Renal pelvis (tissue), 4 donors: ENCODE results near the gene INO80B. TPM values are rescaled to one million over a fixed set of nuclear protein-coding genes. Genes with fewer than 3 reads are reported as not detected.
"Not testable (repeated sequence)": the region's sequence is repeated elsewhere in the genome, so short reads cannot be mapped to it uniquely, and the experiment has no call there.

Experiments used
- DNase-seq: peaks from one replicate; pipeline ENCODE4 v3.0.0-alpha.2; 2013
- polyA plus RNA-seq, 3 donors: library from polyadenylated mRNA; unstranded; fragments of 120-200 nt; gene quantifications; one replicate each; pipeline ENCODE4 v1.2.1, GENCODE V29; 2013; ENCODE audit not compliant: insufficient read length in 3 of 3

The INO80B gene
- polyA plus RNA-seq, 3 donors: 26.5 to 38.9 (median 28.7) TPM

DNA sequence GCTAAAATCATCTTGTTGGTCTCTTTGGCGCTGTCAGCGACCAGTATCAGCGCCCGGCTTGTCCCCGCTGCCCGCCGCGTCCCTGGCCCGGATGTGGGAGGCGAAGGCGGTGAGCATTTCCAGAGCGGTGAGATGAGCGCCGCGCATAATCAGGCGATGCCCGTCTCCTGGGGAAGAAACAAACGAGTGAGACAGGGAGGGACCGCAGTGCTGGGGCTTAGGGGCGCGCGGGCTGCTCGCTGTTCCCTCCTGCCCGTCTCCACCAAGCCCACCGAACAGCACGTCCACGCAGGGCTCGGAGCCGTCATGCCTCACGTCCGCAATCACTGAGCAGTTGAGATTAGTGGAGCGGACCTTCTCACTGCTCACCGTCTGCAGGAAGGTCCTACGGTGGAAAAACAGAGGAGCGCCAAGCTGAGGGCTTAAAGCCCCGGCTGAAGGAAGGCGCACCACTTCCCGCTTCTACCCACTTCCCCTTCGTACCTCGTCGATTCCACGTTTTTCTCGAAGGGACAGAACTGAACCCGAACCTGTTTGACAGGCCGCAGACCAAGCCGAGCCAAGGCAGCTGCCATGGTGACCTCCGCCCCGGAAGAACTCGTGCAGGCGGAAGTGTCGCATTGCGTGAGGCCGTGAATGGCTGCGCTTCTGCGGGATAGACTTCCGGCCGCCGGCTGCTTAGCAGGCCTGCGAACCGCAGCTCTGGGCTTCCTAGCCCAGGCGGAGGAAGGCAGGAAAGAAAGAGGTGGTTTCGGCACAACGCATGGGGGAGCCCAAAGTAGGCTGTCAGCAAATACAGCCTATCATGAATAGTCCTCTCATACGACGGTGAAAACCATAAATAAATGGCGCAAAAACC, 17.4 kb downstream of the INO80B start, which contains the start of gene MRPL53:
MRPL53 (minus strand) TSS at position 595 of the 859 bp plus-strand sequence; CDS start at position 575, 20 bp downstream.
- DNase-seq: peak; percentile 94

DNA sequence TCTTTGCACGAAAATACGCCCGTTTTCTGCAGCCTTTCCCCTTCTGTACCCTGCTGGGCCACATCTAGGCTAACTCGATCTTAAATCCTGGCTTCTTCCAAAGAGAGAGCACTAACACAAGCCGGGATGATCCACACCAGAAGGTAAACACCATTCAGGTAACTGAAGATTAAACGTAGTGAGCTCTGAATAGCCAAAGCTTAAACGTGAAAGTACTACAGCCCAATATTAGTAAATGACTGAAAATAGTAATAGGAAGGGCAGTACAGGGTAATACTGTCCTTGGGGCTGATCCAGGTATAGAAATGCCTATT, 18.0 kb downstream of the INO80B start:
- DNase-seq: no peak

DNA sequence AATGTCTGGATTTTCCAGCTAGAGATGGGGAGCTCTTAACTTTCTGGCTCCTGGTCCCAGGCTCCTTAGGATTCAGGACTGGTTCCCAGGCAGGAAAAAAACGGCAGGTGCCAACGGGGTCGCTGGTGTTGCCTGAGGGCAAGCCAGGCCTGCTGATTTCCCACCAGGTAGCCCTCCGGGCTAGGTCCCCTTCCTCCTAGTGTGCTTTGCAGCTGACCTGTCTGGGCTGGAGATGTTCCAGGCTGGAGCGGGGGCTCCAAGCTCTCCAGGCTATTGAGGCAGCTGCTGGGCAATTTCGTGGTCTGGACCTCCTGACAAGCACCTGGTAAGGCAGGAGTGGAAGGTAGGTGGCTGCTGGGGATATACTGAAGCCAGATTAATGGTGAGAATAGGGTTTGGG, 19.6 kb downstream of the INO80B start:
- no peak for DNase-seq

DNA sequence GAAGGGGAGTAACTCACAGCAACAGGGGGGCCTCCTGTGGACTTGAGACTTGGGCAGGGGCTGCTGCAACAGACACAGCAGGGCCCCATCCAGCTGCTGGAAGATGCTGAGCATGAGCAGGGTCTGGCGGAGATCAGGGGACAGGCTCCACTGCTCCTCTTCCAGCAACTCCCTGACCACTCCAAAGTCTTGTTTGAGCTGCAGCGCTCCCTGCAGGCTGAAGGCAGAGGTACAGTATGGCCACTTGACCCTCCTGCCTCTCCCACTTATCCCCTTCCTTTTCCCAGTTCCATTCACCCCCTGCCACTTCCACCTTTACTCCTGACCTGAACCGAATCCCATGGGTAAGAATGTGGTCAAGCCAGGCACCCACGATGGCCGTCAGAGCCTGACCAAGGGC, 20.0 kb downstream of the INO80B start:
- DNase-seq: no peak

DNA sequence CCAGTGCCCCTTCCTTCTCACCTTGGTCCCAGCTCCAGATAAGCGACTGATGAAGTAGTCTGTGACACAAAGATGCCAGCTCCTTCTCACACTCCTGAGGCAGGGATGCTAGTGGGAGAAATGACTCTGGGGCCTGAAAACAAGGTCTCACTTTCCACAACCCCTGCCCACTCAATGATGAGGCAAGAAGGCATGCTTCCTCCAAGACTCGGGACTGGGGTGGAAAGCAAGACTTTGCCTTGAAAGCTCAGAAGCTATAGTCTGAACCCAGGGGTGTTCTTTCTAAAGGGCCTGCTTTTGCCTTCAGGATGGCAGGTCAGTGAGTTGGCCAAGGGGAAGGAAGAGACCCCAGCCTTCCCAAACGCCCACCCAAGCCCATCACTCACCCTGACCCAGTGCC, 26.5 kb downstream of the INO80B start:
- no peak for DNase-seq

DNA sequence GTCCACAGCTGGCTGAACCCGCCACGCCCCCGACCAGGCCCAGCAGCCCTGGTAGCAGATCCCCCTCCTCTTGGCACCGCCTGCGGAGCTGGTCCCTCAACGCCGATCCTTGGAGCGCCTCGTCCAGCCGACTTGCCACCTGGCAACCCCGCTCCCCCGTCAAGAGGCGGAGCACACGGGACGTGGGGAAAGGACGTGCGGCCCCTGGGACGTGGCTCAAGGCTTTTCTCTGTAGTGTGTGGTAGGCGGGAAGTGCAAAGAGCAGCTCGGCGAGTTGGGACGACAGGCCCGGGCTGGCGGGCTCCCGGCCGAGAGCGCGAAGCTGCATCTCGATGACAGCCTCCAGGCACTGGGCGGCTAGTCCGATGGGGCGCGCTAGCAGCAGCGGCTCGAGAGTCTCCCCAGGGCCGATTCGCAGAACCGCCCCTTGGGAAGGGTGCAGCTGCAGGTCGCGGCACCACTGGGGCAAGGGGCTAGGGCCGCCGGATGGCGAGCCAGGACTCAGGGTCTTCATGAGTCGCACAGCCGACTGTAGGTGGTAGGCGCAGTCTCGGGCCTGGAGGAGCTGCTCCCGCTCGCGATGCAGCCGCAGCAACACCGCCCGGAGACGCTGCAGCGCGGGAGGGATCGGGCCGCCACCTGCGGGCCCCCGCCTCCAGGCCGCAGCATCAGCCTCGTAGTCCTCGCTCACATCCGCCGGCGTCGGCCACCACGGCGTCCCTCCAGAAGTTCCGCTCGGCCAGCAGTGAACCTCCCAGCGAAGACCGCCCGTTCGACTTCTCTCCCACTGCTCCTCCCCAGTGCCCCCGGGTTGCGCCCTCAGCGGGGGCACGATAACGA, 27.3 kb downstream of the INO80B start:
- no peak for DNase-seq

DNA sequence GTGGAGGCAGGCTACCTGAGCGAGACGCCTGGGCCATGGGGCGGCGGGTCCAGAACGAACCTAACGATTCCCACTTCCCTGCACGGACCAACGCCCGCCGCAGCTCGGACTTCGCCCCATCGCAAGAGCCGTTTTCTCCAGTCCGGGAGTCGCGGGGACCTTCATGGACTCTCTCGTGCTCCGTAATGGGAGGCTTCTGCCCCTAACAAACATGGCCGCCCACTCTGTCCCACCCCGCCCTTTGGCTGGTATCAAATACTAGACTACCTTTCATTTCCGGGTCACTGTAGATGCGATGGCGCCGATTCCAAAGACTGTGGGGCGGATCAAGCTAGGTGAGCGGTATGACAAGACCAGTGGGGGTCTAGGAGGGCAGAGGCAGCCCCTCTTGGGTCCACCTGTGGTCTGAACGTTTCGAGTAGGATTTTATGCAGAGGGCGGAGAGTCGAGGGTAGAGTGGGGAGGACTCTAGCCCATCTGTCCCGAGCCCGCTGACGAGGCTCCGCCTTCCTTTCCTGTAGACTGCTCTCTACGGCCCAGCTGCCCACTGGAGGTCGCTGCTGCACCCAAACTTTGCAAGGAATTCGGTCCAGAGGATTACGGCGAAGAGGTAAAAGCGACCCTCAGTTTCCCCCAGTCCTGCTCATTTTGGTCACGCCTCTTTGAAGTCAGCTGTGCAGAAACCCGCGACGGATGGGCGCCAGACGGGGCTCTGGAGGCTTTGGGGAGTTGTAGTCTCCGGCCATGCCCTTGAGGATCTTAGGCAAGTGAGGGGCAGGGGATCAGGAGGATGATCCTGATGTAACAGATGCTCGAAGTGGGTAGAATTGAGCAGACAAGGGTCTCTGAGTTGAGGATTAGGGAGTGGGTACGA, 28.2 kb downstream of the INO80B start, which contains the start of the genes CCDC142 and TTC31:
CCDC142 (minus strand) TSS at position 198 of the 874 bp plus-strand sequence; CDS start at position 37, 161 bp downstream.
TTC31 (plus strand) TSS at position 281 of the 874 bp plus-strand sequence; CDS start at position 296, 15 bp downstream.
- peak; percentile 97 for DNase-seq

DNA sequence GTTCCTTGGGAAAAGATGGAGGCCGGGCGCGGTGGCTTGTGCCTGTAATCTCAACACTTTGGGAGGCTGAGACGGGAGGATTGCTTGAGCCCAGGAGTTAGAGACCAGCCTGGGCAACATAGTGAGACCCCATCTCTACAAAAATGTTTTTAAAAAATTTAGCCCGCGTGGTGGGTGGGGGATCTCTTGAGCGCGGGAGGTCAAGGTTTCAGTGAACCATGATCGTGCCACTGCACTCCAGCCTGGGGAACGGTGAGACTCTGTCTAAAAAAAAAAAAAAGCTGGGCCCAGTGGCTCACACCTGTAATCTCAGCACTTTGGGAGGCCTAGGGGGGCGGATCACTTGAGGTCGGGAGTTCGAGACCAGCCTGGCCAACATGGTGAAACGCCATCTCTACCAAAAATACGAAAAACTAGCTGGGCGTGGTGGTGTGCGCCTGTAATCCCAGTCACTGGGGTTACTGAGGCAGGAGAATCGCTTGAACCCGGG, 28.8 kb downstream of the INO80B start:
- DNase-seq: not testable (repeated sequence)

DNA sequence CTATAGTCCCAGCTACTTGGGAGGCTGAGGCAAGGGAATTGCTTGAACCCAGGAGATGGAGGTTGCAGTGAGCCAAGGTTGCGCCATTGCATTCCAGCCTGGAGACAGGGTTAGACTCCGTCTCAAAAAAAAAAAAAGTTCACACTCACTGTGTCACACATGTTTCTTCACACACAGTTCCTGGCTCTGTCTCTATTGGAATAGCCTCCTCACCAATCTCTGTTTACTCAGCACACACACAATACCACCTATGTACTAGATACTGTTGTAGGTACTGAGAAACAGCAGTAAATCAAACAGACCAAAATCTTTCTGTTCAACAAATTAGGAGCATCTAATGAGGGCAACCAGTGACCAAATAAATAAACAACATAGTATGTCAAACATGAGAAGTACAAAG, 31.3 kb downstream of the INO80B start:
- DNase-seq: no peak

DNA sequence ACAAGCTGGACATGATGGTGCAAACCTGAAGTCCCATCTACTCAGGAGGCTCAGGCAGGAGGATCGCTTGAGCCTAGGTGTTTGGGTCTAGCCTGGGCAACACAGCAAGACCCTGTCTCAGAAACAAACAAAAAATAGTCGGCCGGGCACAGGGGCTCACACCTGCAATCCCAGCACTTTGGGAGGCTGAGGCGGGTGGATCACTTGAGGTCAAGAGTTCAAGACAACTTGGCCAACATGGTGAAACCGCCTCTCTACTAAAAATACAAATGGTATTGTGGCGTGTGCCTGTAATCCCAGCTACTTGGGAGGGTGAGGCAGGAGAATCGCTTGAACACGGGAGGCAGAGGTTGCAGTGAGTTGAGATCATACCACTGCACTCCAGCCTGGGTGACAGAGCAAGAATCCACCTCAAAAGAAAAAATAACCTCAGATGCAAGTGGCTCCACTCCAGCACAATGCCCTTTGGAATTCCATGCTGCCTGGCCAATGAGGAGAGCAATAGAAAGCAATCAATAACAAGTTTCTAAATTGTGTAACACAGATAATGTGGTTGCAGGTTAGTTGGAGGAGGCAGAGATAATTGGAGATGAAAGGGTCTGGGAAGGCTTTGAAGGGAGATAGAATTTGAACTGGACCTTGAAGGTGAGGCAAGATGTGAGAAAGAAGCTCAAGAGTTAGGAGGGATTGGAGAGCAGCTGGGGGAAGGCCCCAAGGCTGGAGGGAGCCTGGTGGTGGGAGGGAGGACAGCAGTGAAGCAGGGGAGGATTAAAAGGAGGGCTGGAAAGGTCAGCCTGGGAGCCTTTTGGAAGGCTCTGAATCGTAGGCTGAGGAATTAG, 34.0 kb downstream of the INO80B start:
- DNase-seq: no peak

DNA sequence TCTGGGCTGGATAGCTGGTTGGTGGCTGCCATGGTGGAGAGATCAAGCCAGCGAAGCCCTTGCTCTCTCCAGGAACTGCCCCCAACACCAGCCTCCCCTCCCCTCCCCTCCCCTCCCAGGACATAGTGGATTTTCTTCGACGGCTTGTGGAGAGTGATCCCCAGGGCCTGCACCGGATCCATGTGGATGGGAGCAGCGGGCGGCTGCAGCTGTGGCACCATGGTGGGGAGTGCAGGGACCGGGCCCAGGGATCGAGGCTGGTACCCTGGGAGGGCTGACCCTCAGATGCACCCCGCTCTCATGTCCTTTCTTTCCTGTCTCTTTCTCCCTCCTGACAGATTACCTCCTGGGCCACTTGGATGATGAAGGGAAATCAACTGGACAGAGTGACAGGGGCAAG, 35.0 kb downstream of the INO80B start:
- no peak for DNase-seq

DNA sequence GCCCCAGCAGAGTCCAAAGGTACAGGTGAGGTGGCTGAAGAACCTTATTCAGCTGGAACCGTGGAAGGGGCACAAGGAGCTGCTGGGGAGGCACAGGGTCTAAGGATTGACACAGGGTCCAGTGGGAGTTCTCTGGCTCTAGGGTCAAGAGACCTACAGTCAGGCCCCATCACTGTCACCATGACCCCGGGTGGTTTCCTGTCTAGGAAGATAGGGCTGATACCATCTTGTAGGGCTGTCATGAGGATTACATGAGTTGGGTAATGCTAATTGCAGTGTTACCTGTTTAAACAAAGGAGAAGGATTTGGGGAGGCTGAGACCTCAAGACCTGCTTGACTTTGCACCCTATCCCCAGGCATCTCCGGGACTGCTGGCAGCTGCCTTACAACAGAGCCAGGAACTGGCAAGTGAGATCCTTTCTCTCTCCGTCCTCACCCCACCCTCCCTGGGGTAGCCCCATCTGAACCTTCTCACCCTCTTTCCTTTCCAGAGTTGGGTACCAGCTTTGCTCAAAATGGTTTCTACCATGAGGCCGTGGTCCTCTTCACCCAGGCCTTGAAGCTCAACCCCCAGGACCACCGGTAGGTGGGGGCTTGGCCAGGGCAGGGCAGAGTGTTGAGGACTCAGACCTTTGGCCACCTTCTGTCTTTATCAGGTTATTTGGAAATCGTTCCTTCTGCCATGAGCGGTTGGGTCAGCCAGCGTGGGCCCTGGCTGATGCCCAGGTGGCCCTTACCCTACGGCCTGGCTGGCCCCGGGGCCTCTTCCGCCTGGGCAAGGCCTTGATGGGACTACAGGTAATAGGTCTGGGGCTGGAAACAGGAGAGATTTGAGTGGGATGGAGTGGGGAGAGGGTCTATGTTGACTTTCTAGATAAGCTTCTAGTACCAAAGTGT, 37.0 kb downstream of the INO80B start:
- no peak for DNase-seq

DNA sequence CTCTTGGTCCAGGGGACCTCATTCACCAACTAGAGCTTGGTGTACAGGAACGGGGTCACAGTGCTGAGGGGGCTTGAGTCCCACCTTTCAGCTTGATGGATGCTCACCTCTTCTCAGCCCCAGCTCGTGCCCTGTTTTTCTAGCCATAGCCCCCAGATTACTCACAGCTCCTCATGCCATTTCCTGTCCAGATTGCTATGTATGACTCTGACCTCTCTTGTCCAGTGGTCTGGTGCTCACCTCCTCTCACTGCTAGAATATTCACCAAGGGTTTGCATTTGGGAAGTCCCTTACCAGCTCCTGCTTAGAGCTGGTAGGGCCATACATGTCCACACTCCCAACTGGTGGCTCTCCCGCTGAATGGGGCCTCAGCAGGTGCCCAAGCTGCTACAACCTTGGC, 38.7 kb downstream of the INO80B start:
- DNase-seq: no peak

DNA sequence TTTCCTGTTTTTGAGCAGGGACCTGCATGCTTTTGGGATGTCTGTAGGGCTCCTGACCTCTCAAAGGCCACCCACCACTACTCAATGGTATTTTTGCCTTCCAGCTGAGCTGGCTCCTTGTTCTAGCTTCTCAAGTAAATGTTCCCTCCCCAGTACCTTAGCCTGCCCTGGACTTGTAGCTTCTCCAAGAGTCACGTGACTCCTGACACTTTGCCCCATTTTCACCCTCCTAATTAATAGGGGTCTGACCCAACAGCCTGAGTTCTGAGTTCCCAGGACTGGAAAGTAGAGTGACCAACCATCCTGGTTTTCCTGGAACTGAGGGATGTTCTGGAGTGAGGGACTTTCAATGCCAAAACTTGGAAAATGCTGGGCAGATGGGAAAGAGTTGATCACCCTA, 40.6 kb downstream of the INO80B start:
- DNase-seq: no peak

DNA sequence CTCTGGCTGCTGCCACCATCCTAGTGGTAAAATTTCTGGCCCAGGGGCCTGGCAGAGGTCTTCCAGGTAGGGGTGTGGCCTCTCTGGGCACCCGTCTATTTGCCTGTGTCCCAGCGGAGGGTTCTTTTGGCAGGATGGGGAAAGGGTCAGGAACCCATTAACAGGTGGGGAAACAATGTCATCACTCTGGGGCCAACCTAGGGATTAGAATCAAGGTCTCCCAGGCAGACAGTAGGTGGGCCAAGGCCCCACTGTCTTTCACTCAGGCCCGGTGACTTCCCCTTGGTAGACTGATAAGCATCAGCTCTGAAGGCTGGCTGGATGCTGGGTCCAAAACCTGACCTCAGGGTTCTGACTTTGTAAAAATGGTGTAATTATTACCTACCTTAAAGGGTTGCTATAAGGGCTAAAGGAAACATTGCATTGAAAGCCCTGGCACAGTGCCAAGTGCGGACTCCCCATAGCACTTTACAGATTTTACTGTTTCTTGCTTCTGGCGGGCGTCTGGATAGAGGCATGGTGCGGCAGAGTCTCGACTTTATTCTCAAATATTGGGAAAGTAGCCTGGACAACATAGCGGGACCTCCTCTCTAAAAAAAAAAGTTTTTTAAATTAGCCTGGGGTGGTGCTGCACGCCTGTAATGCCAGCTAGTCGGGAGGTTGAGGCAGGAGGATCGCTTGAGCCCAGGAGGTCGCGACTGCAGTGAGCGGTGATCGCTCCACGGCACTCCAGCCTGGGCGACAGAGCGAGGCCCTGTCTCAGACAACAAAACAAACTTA, 42.3 kb downstream of the INO80B start:
- no peak for DNase-seq

DNA sequence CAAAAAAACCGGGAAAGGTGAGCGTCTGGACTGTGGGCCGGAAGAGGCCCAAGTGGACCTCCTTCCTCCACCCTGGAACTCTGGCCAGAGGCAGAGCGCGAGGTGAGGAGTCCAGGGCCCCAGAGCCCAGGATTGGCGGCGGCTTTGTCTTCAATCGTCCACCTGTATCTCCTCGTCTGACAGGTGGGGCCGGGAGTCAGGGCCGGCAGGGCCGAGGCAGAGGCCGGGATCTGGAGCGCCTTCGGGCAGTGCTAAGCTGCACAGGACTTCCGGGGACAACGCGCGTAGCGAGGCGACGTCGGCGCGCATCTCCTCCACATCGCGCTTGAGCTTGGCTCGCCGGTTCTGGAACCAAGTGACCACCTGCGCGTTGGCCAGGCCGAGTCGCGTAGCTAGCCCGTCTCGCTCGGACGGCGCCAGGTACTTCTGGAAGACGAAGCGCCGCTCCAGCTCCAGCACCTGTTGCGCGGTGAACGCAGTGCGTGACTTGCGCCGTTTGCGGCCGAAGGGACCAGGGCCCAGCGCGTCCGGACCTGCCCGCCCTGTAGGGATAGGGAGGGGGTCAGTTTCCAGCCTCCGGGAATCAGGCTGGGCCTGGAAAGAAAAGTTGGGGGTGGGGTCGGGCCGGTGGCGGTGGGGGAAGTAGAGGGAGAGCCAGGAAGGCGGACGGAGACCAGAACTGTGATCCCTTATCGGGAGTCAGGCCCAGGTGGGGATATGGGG, 43.1 kb downstream of the INO80B start:
- no peak for DNase-seq

DNA sequence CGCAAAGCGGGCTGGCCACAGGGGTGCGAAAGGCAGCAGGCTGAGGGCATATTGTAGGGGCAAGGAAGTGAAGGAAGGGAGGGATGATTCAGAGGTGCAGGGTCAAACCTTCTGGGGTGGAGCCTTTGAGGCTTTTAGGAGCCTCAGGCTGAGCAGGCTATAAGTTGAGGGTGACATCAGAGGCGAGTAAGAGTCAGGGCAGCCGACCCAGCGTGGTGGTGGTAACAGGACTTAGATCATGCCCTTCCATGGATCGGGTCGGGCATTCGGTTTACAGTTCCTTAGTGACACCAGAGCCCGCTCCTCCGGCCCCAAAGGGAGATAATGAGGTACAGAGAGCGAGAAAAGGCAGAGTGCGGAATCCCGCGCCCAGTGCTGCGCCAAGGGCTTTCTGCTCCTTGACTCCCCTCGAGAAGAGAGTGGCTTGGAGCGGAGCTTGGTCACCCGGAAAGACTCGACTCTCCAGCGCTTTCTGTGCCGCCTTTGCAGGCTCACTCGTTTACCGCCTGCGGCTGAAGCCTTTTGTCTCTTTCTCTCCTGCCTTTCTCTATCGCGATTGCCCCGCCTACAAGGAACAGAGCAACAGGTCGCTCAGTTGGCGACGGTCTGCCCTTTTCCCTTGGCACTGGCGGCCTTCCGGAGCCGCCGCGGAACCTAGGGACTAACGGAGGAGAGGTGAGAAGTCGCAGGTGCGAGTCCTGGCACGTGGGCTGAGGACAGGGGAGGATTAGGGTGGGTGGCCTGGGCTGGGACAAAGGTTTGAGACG, 43.8 kb downstream of the INO80B start:
- DNase-seq: no peak
